SK-N-SH (cell line): ENCODE results near the gene ARHGAP27. TPM values are rescaled to one million over a fixed set of nuclear protein-coding genes. Genes with fewer than 3 reads are reported as not detected.

Experiments
- CTCF ChIA-PET: fragments of 300-600, 350-600 bp; formaldehyde crosslinking; extraction: SDS; loops from one replicate; lab custom pipeline; 2021; lab: Yijun Ruan, JAX
- POLR2A ChIA-PET: fragments of 350-600 bp; sonication (Branson Sonifier 250); formaldehyde crosslinking; extraction: SDS; loops from one replicate; lab custom pipeline; 2020; ENCODE audit warnings: antibody characterized with exemption, inconsistent platforms; lab: Yijun Ruan, JAX
- DNase-seq: peaks from one replicate; pipeline ENCODE4 v3.0.0; 2012
- H2AFZ ChIP-seq: fragments of 200-600 bp; sonication (generic); 2 replicates; pipeline ENCODE4 v1.8.1; 2016; ENCODE audit warnings: antibody characterized with exemption, mild to moderate bottlenecking, low read depth
- H3F3A ChIP-seq: fragments of 200-600 bp; sonication (generic); replicated peaks from 2 replicates; pipeline ENCODE3; 2016; ENCODE audit warnings: antibody characterized with exemption, mild to moderate bottlenecking; ENCODE audit not compliant: insufficient read depth
- H3K27ac ChIP-seq, 2 experiments: fragments of 200-500 bp in 1 of 2; fragments of 200-600 bp in 1 of 2; sonication (Bioruptor generic) in 1 of 2; sonication (generic), shearing (Covaris generic) in 1 of 2; 2 replicates each; pipeline versions ENCODE4 v1.5.1 to v1.6.1; 2014 to 2016; ENCODE audit warnings: low read depth in 2 of 2, inconsistent platforms in 1 of 2, low read length in 1 of 2, mild to moderate bottlenecking in 1 of 2, mixed read lengths in 1 of 2
- H3K27me3 ChIP-seq: fragments of 200-600 bp; sonication (generic), shearing (Covaris generic); 2 replicates; pipeline ENCODE4 v1.6.1; 2016; ENCODE audit warnings: mixed run types; ENCODE audit not compliant: insufficient read depth
- H3K36me3 ChIP-seq, 2 experiments: fragments of 200-500 bp in 1 of 2; fragments of 200-600 bp in 1 of 2; sonication (Bioruptor generic) in 1 of 2; sonication (generic) in 1 of 2; replicated peaks in 1 of 2; 2 replicates each; pipeline versions ENCODE3 to v1.5.1; 2014 to 2016; ENCODE audit warnings: low read length in 1 of 2, mild to moderate bottlenecking in 1 of 2; ENCODE audit not compliant: insufficient read depth in 2 of 2, control insufficient read depth in 1 of 2
- H3K4me1 ChIP-seq, 2 experiments: fragments of 200-500 bp in 1 of 2; fragments of 200-600 bp in 1 of 2; sonication (Bioruptor generic) in 1 of 2; sonication (generic), shearing (Covaris generic) in 1 of 2; 2 replicates each; pipeline versions ENCODE4 v1.5.1 to v1.6.1; 2014 to 2016; ENCODE audit warnings: low read depth in 1 of 2, low read length in 1 of 2, mixed run types in 1 of 2; ENCODE audit not compliant: insufficient read depth in 2 of 2, control insufficient read depth in 1 of 2
- H3K4me2 ChIP-seq: fragments of 200-600 bp; sonication (generic), shearing (Covaris generic); 2 replicates; pipeline ENCODE4 v1.6.1; 2017; ENCODE audit warnings: mixed run types
- H3K4me3 ChIP-seq, 2 experiments: fragments of 200-500 bp in 1 of 2; fragments of 200-600 bp in 1 of 2; sonication (Bioruptor generic) in 1 of 2; sonication (generic), shearing (Covaris generic) in 1 of 2; 2 replicates each; pipeline versions ENCODE4 v1.5.1 to v1.8.1; 2014 to 2016; ENCODE audit warnings: low read depth in 2 of 2, inconsistent platforms in 1 of 2, low read length in 1 of 2, mild to moderate bottlenecking in 1 of 2, mixed read lengths in 1 of 2, moderate library complexity in 1 of 2
- H3K79me2 ChIP-seq: fragments of 200-600 bp; sonication (generic); 2 replicates; pipeline ENCODE4 v1.8.1; 2017; ENCODE audit warnings: mild to moderate bottlenecking; ENCODE audit not compliant: insufficient read depth
- H3K9ac ChIP-seq: fragments of 200-600 bp; sonication (generic); 2 replicates; pipeline ENCODE4 v1.6.1; 2017; ENCODE audit warnings: mixed run types
- H3K9me2 ChIP-seq: fragments of 200-600 bp; sonication (generic); 2 replicates; pipeline ENCODE4 v1.6.1; 2017; ENCODE audit warnings: mixed run types
- H3K9me3 ChIP-seq: fragments of 200-600 bp; sonication (generic); 2 replicates; pipeline ENCODE4 v1.6.1; 2017; ENCODE audit warnings: mixed run types, mild to moderate bottlenecking, moderate library complexity
- H4K20me1 ChIP-seq: fragments of 200-600 bp; sonication (generic); 2 replicates; pipeline ENCODE4 v1.6.1; 2017; ENCODE audit warnings: mild to moderate bottlenecking, mixed run types; ENCODE audit not compliant: insufficient read depth
- FOXJ3 ChIP-seq: sonication (generic); formaldehyde crosslinking; IDR thresholded peaks from 2 replicates; pipeline ENCODE4 v1.5.1; 2020; ENCODE audit warnings: mild to moderate bottlenecking, missing genetic modification reagents
- JUND ChIP-seq: IDR thresholded peaks from 2 replicates; pipeline ENCODE4 v1.4.0; 2012
- MXI1 ChIP-seq: IDR thresholded peaks from 2 replicates; pipeline ENCODE4 v1.6.1; 2012; ENCODE audit warnings: mild to moderate bottlenecking, low read depth, low read length, improper control_type of control experiment
- PBX3 ChIP-seq: IDR thresholded peaks from 2 replicates; pipeline ENCODE4; 2012
- POLR2AphosphoS5 ChIP-seq: IDR thresholded peaks from 2 replicates; pipeline ENCODE4 v1.6.1; 2012; ENCODE audit warnings: low read depth, low read length
- RCOR1 ChIP-seq: fragments of 150-350 bp; IDR thresholded peaks from 2 replicates; pipeline ENCODE4 v1.6.1; 2017; ENCODE audit warnings: antibody characterized with exemption, low read length
- REST ChIP-seq: IDR thresholded peaks from 2 replicates; pipeline ENCODE4 v1.6.1; 2012; ENCODE audit warnings: mild to moderate bottlenecking, low read depth, low read length, moderate library complexity
- RFX5 ChIP-seq: IDR thresholded peaks from 2 replicates; pipeline ENCODE4 v1.6.1; 2012; ENCODE audit warnings: mild to moderate bottlenecking, improper control_type of control experiment, low read length
- RXRA ChIP-seq: IDR thresholded peaks from 2 replicates; pipeline ENCODE4 v1.4.0; 2012; ENCODE audit warnings: low read depth, mild to moderate bottlenecking, borderline replicate concordance
- SMC3 ChIP-seq: IDR thresholded peaks from 2 replicates; pipeline ENCODE4 v1.6.1; 2012; ENCODE audit warnings: low read depth, low read length, improper control_type of control experiment
- YY1 ChIP-seq: IDR thresholded peaks from 2 replicates; pipeline ENCODE4 v1.4.0; 2012; ENCODE audit warnings: low read depth, mild to moderate bottlenecking
- ZBTB33 ChIP-seq: IDR thresholded peaks from 2 replicates; pipeline ENCODE4 v1.4.0; 2012; ENCODE audit warnings: low read depth, borderline replicate concordance
- WGBS: methylation state at CpG from one replicate; pipeline ENCODE4 v1.1.6; 2017; ENCODE audit warnings: low lambda C conversion rate; 5-methylcytosine and 5-hydroxymethylcytosine counted together
- polyA plus RNA-seq, 3 experiments: library from polyadenylated mRNA; depleted of rRNA; stranded (reverse); fragments of >200 nt; gene quantifications; 2 replicates each; pipeline ENCODE4 v1.2.3, GENCODE V29; 2012
- TF ChIP-seq, protein P1 (sequence below): fragments of 150-350 bp; IDR thresholded peaks from 2 replicates; pipeline ENCODE4 v1.6.1; 2017; ENCODE audit warnings: antibody characterized with exemption, low read length, low read depth, borderline replicate concordance

Gene ARHGAP27
- polyA plus RNA-seq, 1 of the 3 experiments (the other 2 are of a cell fraction): 2.1 TPM

GRCh38 chr17:45387739-45388138 is 44.9 kb downstream of the ARHGAP27 start:
- no peaks in the 10 kb centered on the region for H3K79me2 ChIP-seq
- no peak for DNase-seq

More at GRCh38 chr17:45387739-45388138, 44.9 kb downstream of the ARHGAP27 start:
- Histone ChIP-seq H3K27ac (no peak overlapping the region), H3K9ac (no peak overlapping the region), H2AFZ (no peak overlapping the region), H3K4me3 (no peak overlapping the region), H3K9me3 (no peaks in the 10 kb centered on the region), H3F3A (no peaks in the 10 kb centered on the region), H3K27me3 (no peaks in the 10 kb centered on the region), H3K36me3 (no peaks in the 10 kb centered on the region), H4K20me1 (no peaks in the 10 kb centered on the region), H3K9me2 (no peaks in the 10 kb centered on the region), H3K4me1 (peaks cover 0 to 6% of the 10 kb centered on the region in 2 experiments; a peak in 1 of 4 replicates), H3K4me2 (no peak overlapping the region)
- POLR2A ChIA-PET: interaction anchor here (1.2 kb wide), 1 partner anchor 156 kb away, joined by 6 read pairs; no protein-coding TSS in a partner anchor
- WGBS: 64% methylated on average over 3 of the region's 3 CpGs
- CTCF ChIA-PET: interaction anchor here (0.8 to 15.6 kb wide), 11 partner anchors 10 to 239 kb away, joined by 3 to 260 read pairs (median 4); partner anchors contain the start of genes FMNL1, HEXIM1 and MAP3K14
- no peak for TF ChIP-seq POLR2AphosphoS5
- no peak for TF ChIP-seq MXI1
- TF ChIP-seq RFX5: no peak
- no peak for TF ChIP-seq SMC3
- TF ChIP-seq RCOR1: no peak
- no peak for TF ChIP-seq PBX3
- TF ChIP-seq JUND: no peak
- TF ChIP-seq YY1: no peak
- TF ChIP-seq, protein P1, sequence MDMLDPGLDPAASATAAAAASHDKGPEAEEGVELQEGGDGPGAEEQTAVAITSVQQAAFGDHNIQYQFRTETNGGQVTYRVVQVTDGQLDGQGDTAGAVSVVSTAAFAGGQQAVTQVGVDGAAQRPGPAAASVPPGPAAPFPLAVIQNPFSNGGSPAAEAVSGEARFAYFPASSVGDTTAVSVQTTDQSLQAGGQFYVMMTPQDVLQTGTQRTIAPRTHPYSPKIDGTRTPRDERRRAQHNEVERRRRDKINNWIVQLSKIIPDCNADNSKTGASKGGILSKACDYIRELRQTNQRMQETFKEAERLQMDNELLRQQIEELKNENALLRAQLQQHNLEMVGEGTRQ: no peak
- TF ChIP-seq FOXJ3: no peak
- no peak for TF ChIP-seq RXRA
- no peak for TF ChIP-seq ZBTB33
- no peak for TF ChIP-seq REST
